LNCAP (cell line): ENCODE results near the gene NOS1AP.

Experiments used
- TF ChIP-seq, protein P1 (sequence below): fragments of 450-650 bp; IDR thresholded peaks from 2 replicates; pipeline ENCODE4 v1.5.1; 2017; ENCODE audit warnings: mild to moderate bottlenecking

Gene NOS1AP

DNA sequence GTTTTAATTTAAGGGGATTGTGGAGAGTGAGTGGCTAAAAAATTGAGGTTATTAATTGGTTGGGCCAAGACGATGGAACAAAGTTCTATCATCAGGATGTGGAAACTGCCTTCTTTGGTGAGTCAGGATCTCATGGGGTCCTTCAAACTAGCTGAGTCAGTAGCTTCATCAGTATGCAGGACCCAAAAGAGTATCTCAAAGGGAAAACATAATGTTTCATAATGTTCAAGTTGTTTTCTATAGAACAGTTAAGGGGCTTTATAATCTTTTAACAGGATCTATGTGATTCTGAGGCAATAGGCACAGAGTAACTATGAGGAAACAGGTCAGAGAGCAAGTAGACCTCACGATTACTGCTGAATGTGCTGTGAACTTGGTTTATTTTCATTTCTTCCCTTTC, 42.6 kb upstream of the NOS1AP start:
- TF ChIP-seq, protein P1, sequence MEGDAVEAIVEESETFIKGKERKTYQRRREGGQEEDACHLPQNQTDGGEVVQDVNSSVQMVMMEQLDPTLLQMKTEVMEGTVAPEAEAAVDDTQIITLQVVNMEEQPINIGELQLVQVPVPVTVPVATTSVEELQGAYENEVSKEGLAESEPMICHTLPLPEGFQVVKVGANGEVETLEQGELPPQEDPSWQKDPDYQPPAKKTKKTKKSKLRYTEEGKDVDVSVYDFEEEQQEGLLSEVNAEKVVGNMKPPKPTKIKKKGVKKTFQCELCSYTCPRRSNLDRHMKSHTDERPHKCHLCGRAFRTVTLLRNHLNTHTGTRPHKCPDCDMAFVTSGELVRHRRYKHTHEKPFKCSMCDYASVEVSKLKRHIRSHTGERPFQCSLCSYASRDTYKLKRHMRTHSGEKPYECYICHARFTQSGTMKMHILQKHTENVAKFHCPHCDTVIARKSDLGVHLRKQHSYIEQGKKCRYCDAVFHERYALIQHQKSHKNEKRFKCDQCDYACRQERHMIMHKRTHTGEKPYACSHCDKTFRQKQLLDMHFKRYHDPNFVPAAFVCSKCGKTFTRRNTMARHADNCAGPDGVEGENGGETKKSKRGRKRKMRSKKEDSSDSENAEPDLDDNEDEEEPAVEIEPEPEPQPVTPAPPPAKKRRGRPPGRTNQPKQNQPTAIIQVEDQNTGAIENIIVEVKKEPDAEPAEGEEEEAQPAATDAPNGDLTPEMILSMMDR: no peak

- TF ChIP-seq, protein P1: no peak
These were observed 40.8 kb upstream of the NOS1AP start for GRCh38 chr1:162028726-162029125.

GRCh38 chr1:162029157-162029556, 40.3 kb upstream of the NOS1AP start:
- TF ChIP-seq, protein P1: no peak

DNA sequence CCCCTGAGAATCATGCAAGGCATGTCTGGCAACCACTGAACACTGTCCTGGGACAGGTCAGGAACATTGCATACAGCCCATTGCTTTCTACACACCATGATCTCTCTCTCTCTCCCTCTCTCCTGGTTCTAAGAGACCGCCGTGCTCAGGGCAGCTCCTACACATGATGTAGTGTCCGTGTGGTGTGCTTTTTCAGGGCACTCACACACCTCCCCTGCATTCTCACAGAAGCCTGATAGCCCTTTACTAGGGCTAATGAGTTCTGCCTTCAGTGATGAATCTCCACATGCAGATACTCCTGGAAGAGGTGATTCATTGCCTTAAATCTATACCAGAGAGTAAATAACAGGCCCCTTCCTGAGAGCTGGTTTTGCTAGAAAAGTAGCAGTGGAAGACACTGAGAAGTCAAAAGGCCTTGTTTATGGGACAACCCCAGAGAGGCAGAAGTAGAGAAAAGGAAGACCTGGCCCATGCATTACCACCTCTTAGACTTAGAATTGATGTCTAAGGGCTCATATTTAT, 38.7 kb upstream of the NOS1AP start:
- TF ChIP-seq, protein P1: no peak

DNA sequence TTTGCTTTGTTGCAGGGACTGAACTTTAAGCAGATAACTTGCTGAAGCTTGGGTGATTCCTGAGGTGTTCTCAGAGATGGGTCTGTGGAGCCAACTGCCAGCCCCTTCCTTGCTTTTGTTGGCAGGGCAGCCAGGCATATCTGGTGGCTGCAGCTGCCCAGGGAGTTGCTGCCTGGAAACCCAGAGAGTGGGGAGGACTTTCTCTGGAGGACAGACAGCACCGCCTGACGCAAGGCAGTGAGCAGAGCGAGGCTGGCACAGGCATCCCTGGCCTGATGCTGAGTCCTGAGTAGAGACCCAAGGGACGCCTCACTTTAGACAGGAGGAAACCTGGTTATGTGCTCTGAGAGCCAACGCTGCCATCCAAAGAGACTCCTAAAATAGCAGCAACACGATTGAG, 36.1 kb upstream of the NOS1AP start:
- TF ChIP-seq, protein P1: no peak

DNA sequence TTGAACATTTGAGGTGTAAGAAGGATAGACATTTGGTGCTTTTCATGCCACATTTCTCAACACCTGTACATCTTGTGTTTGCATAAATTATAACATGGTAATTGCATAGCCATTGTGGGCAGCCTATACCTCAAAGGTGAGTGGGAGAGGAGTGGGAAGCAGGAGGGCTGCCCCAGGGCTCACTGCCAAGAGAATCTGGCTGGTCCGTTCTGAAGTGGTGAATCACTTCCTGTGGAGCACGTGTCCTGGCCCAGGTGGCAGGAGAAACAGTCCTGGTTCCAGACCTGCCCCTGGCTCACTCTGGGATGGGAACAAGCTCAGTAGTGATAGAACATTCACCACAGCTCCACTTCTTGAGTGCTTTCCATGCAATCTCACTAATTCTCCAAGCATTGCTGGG, 34.2 kb upstream of the NOS1AP start:
- TF ChIP-seq, protein P1: no peak

DNA sequence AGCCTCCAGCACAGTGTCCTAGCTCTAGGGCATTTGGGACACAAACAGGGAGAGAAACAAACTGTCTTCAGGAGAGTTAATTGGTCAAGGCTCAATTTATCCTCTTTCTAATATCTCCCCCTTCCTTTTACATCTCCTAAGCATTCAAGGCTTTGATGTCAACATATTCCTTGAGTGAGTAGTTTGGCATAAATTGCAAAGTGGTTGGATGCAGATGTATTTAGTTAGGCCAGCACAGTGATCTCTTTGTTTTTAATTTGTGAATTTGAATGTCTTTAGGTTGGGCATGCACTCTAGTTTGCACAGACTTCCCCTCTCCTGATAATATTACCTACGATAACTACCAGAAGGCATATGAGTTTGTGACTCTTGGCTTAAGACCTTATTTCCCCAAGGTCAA, 33.3 kb upstream of the NOS1AP start:
- TF ChIP-seq, protein P1: no peak

GRCh38 chr1:162038624-162039023, 30.9 kb upstream of the NOS1AP start:
- TF ChIP-seq, protein P1: no peak
